HG02885 (cell line): ENCODE measurements around the gene FAAP20.
A peak's percentile ranks its signal among the peaks of the same experiment; 100 is the strongest.

Experiments
- ATAC-seq: cut with Tn5 transposase; IDR thresholded peaks from one replicate; pipeline ENCODE4 v1.9.1; 2021; ENCODE audit warnings: mild to moderate bottlenecking; ENCODE audit not compliant: unreplicated experiment, poor library complexity

FAAP20 gene

GRCh38 chr1:2194319-2194897, at the start of gene FAAP20:
Gene FAAP20, minus strand, starts transcription at chr1:2194772. Its CDS starts 23 bp downstream, at chr1:2194749.
- ATAC-seq = peak; percentile 56

- ATAC-seq = no peak
Measured at GRCh38 chr1:2242814-2243725, 48.5 kb upstream of the FAAP20 start.

GRCh38 chr1:2241820-2242219, 47.2 kb upstream of the FAAP20 start:
- ATAC-seq = no peak

GRCh38 chr1:2240270-2241156, 45.9 kb upstream of the FAAP20 start:
- no peak for ATAC-seq

GRCh38 chr1:2239384-2239985, 44.9 kb upstream of the FAAP20 start:
- ATAC-seq = no peak

GRCh38 chr1:2239013-2239370, 44.4 kb upstream of the FAAP20 start:
- ATAC-seq = no peak

GRCh38 chr1:2238361-2239012, 43.9 kb upstream of the FAAP20 start:
- ATAC-seq = no peak

- no peak for ATAC-seq
Measured at GRCh38 chr1:2237773-2238172, 43.2 kb upstream of the FAAP20 start.

- no peak for ATAC-seq
Measured at GRCh38 chr1:2236695-2237677, 42.4 kb upstream of the FAAP20 start.

- no peak for ATAC-seq
Measured at GRCh38 chr1:2235300-2235998, 40.9 kb upstream of the FAAP20 start.

GRCh38 chr1:2234762-2235113, 40.2 kb upstream of the FAAP20 start:
- no peak for ATAC-seq

- ATAC-seq = no peak
Measured at GRCh38 chr1:2233997-2234761, 39.6 kb upstream of the FAAP20 start.

GRCh38 chr1:2233468-2233867, 38.9 kb upstream of the FAAP20 start:
- no peak for ATAC-seq

GRCh38 chr1:2232916-2233438, 38.4 kb upstream of the FAAP20 start:
- no peak for ATAC-seq

- no peak for ATAC-seq
Measured at GRCh38 chr1:2232255-2232915, 37.8 kb upstream of the FAAP20 start.

- no peak for ATAC-seq
Measured at GRCh38 chr1:2231532-2232254, 37.1 kb upstream of the FAAP20 start.
